ENCODE measurements around the gene TUT1. TPM values are rescaled to one million over a fixed set of nuclear protein-coding genes. Genes with fewer than 3 reads are reported as not detected.
"Not testable (repeated sequence)": the region's sequence is repeated elsewhere in the genome, so short reads cannot be mapped to it uniquely, and the experiment has no call there.

TUT1 gene
- total RNA-seq, 3 donors from 2014 or later (not counting 1 experiment from before 2014, with no cell fraction given): 20.0 to 28.9 (median 26.2) TPM

DNA sequence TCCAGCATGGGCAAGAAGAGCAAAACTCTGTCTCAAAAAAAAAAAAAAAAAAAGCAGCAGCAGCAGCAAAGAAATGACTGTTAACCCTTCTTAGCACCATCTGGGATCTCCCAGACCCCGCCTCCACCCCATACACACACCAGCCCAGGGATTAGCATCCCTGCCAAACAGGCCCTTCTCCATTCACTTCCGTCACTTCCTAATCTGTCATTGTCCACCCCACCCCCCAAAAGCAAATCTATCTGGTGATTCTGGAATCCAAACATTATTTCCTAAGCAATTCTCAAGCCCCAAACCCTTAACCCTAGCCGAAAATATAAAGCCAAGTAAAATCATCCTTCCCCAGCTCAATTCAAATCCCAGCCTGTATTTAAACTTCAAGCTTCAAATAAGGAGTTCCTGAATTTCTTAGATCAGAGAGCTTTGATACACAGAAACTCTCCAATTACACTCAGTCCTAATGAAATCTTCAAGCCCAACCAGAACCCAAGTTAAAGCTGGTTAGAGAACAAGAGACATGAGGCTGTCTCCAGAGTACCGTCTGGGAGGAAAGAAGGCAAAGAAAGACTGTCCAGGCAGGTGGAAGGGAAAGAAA, 38.7 kb downstream of the TUT1 start:
- Mint-ChIP-seq H3K4me3 (peak overlapping the region; percentile 83), H3K27me3 (ENCODE audit: low read depth in 2 of 2) (no peaks in the 10 kb centered on the region)
- no peak for TF ChIP-seq CTCF (IDR thresholded peaks at IDR 0.05)

DNA sequence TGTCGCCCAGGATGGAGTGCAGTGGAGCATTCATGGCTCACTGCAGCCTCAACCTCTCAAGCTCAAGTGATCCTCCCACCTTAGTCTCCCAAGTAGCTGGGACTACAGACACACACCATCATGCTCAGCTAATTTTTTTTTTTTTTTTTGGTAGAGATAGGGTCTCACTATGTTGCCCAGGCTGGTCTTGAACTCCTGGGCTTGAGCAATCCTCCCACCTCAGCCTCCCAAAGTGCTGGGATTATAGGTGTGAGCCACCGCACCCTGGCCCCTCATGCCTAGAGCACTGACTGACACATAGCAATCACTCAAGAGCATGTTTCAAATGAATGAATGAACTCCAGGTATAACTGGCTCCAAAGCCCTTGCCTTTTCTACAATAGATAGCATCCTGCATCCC, 40.8 kb downstream of the TUT1 start:
- DNase-seq; H3K27ac ChIP-seq (ENCODE audit: low read length); H3K9me3 ChIP-seq (ENCODE audit: control insufficient read depth, insufficient read depth, low read length); ATAC-seq; H3K27me3 Mint-ChIP-seq (ENCODE audit: low read depth in 2 of 2); intact Hi-C loops (cut with micrococcal nuclease); H3K9me3 Mint-ChIP-seq; H3K27me3 ChIP-seq (ENCODE audit: control insufficient read depth, insufficient read depth, low read length); H3K36me3 ChIP-seq (ENCODE audit: control insufficient read depth, insufficient read depth, low read length); H3K4me3 Mint-ChIP-seq; H3K4me3 ChIP-seq (ENCODE audit: low read length); H3K36me3 Mint-ChIP-seq: not testable (repeated sequence)
- WGBS (ENCODE audit: insufficient coverage): 92% methylated on average over 2 of the region's 2 CpGs
- peak overlapping the region; percentile 97 to 98 for H3K27ac Mint-ChIP-seq
- H3K4me1 ChIP-seq (ENCODE audit: control insufficient read depth, insufficient read depth, low read length): peaks cover 65% of the 10 kb centered on the region
- peaks cover 59 to 64% of the 10 kb centered on the region in 2 donors for H3K4me1 Mint-ChIP-seq

More for the DNA sequence above, 38.7 kb downstream of the TUT1 start:
- no peak overlapping the region for H3K4me3 ChIP-seq (ENCODE audit: low read length)
- no peaks in the 10 kb centered on the region for H3K9me3 ChIP-seq (ENCODE audit: control insufficient read depth, insufficient read depth, low read length)
- Mint-ChIP-seq H3K9me3 (no peaks in the 10 kb centered on the region), H3K4me1 (peaks cover 74 to 77% of the 10 kb centered on the region in 2 donors), H3K36me3 (no peaks in the 10 kb centered on the region), H3K27ac (peak overlapping the region; percentile 97 to 98)
- WGBS (ENCODE audit: insufficient coverage): 73% methylated on average over 4 of the region's 4 CpGs
- H3K36me3 ChIP-seq (ENCODE audit: control insufficient read depth, insufficient read depth, low read length): no peaks in the 10 kb centered on the region
- peak overlapping the region; percentile 97 for H3K27ac ChIP-seq (ENCODE audit: low read length)
- DNase-seq (peak in 1 of 2 donors; percentile 48), ATAC-seq (no peak)
- peaks cover 78% of the 10 kb centered on the region for H3K4me1 ChIP-seq (ENCODE audit: control insufficient read depth, insufficient read depth, low read length)
- intact Hi-C loops (cut with micrococcal nuclease): no loop called here
- H3K27me3 ChIP-seq (ENCODE audit: control insufficient read depth, insufficient read depth, low read length): no peaks in the 10 kb centered on the region

DNA sequence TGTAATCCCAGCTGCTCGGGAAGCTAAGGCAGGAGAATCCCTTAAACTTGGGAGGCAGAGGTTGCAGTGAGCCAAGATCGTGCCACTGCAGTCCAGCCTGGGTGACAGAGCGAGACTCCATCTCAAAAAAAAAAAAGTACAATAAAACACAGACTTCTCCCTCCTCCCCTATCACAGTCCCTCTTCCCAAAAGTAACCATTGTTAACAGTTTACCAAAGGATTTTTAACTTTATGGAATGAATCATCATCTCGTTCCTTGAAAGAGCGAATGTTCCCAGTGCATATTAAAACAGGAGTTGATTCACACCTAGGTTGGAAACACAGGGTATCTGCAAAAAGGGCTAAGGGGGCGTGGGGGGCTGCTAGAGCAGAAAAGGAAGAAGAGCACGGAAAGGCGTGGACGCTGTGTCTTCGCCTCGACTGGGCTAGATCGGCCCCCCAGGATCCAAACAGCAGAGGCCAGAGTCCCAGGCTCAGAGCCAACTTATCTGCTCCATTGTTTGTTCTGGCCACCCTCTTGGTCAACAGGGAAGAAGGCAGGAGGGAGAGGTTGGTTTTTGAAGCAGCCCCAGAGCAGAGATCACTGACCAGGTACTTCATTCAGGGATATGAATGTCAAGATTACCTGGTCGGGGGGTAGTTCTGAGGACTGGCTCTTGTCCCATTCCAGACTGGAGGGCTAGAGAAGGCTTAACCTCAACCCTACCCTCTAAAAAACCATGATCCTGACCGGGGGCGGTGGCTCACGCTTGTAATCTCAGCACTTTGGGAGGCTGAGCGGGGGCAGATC, 42.6 kb downstream of the TUT1 start:
- H3K4me1 ChIP-seq (ENCODE audit: control insufficient read depth, insufficient read depth, low read length): peaks cover 60% of the 10 kb centered on the region
- intact Hi-C loops (cut with micrococcal nuclease): no loop called here

More for the DNA sequence above, 42.6 kb downstream of the TUT1 start:
- DNase-seq (no peak), ATAC-seq (no peak)
- H3K27ac ChIP-seq (ENCODE audit: low read length): no peak overlapping the region
- H3K4me1 Mint-ChIP-seq: peaks cover 61 to 64% of the 10 kb centered on the region in 2 donors
- H3K4me3 Mint-ChIP-seq: peak overlapping the region; percentile 17
- H3K27ac Mint-ChIP-seq: peak overlapping the region in 1 of 2 donors; percentile 94
- no peaks in the 10 kb centered on the region for H3K9me3 ChIP-seq (ENCODE audit: control insufficient read depth, insufficient read depth, low read length)
- H3K4me3 ChIP-seq (ENCODE audit: low read length): no peak overlapping the region
- 94% methylated on average over 17 of the region's 17 CpGs for WGBS (ENCODE audit: insufficient coverage)
- no peaks in the 10 kb centered on the region for H3K27me3 Mint-ChIP-seq (ENCODE audit: low read depth in 2 of 2)
- H3K9me3 Mint-ChIP-seq: no peaks in the 10 kb centered on the region
- H3K27me3 ChIP-seq (ENCODE audit: control insufficient read depth, insufficient read depth, low read length): no peaks in the 10 kb centered on the region
- no peaks in the 10 kb centered on the region for H3K36me3 ChIP-seq (ENCODE audit: control insufficient read depth, insufficient read depth, low read length)
- no peak for TF ChIP-seq CTCF (IDR thresholded peaks at IDR 0.05)
- no peaks in the 10 kb centered on the region for H3K36me3 Mint-ChIP-seq

All from natural killer cell (primary cell).